AG04449 (cell line): Measurements from ENCODE around the gene PDE11A.

Source experiments
- CTCF ChIA-PET: fragments of 350-600 bp; formaldehyde crosslinking; extraction: SDS; loops from one replicate; lab custom pipeline; 2021; ENCODE audit warnings: antibody characterized with exemption; lab: Yijun Ruan, JAX
- POLR2A ChIA-PET: fragments of 400-600, 350-600 bp; formaldehyde crosslinking; extraction: SDS; loops from one replicate; lab custom pipeline; 2020; ENCODE audit warnings: antibody characterized with exemption, inconsistent platforms; lab: Yijun Ruan, JAX
- DNase-seq: peaks from one replicate; pipeline ENCODE4 v3.0.0-alpha.2; 2010; ENCODE audit warnings: low read depth, low spot score
- H3K4me3 ChIP-seq: 2 replicates; pipeline ENCODE4 v1.5.1; 2011; ENCODE audit warnings: low read depth, mild to moderate bottlenecking, control low read depth, low read length
- TF ChIP-seq, protein P1 (sequence below): IDR thresholded peaks from one replicate; pipeline ENCODE4 v1.5.1; 2011; ENCODE audit warnings: mild to moderate bottlenecking, moderate library complexity, low read length, control low read depth, inconsistent platforms; ENCODE audit not compliant: insufficient read depth; ENCODE audit errors: missing control alignments

Gene PDE11A

DNA sequence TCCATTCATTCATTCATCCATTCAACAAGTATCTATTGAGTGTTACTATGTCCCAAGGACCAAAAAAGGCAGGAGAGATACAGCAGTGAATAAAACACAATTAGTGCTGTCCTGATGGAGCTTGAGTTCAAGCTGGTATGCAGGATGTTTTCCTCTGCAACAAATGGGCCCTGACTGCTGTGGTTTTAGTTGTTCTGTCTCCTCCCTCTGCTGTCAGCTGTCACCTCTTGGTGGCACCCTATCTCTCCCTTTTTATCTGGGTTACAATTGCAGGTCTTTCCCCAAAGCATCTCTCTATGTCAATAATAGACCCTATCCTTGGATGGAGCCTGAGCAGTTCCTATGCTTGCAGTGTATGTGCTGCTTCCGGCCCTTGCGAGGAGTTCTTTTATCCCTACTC lies 304.8 kb downstream of the PDE11A start:
- CTCF ChIA-PET: interaction anchor here (0.8 to 1.6 kb wide), 5 partner anchors 8 to 607 kb away, joined by 3 to 6 read pairs (median 3); no protein-coding TSS in a partner anchor
- TF ChIP-seq, protein P1, sequence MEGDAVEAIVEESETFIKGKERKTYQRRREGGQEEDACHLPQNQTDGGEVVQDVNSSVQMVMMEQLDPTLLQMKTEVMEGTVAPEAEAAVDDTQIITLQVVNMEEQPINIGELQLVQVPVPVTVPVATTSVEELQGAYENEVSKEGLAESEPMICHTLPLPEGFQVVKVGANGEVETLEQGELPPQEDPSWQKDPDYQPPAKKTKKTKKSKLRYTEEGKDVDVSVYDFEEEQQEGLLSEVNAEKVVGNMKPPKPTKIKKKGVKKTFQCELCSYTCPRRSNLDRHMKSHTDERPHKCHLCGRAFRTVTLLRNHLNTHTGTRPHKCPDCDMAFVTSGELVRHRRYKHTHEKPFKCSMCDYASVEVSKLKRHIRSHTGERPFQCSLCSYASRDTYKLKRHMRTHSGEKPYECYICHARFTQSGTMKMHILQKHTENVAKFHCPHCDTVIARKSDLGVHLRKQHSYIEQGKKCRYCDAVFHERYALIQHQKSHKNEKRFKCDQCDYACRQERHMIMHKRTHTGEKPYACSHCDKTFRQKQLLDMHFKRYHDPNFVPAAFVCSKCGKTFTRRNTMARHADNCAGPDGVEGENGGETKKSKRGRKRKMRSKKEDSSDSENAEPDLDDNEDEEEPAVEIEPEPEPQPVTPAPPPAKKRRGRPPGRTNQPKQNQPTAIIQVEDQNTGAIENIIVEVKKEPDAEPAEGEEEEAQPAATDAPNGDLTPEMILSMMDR: no peak
- H3K4me3 ChIP-seq: no peak overlapping the region
- POLR2A ChIA-PET: no interaction called here
- DNase-seq: no peak

DNA sequence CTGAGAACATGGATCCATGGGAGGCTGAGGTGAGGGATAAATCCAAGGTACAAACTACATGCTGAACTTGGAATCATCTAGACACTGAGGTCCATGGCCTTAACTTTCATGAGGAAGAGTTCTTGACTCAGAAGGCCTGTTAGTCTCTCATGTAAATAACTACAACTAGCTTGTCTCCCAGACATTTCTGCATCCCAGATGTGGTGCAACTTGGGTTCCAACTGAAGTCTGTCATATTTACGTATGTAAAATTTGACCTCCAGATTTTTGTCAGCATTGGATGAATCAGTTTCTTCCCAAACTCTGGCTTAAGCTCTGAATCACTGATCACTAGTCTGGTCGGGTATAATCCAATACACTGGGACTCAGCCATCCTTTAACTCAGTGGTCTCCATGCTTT lies 306.9 kb downstream of the PDE11A start:
- H3K4me3 ChIP-seq: no peak overlapping the region
- POLR2A ChIA-PET: no interaction called here
- DNase-seq: no peak
- TF ChIP-seq, protein P1: no peak
- CTCF ChIA-PET: interaction anchor here (0.7 to 5.0 kb wide), 3 partner anchors 9 to 430 kb away, joined by 3 to 51 read pairs (median 31); no protein-coding TSS in a partner anchor

- TF ChIP-seq, protein P1: peak; percentile 88
- ChIA-PET POLR2A (no interaction called here), CTCF (interaction anchor here (0.6 to 5.0 kb wide), 22 partner anchors 9 to 973 kb away, joined by 3 to 51 read pairs (median 4); no protein-coding TSS in a partner anchor)
- DNase-seq: no peak
- H3K4me3 ChIP-seq: no peak overlapping the region
Measured at GRCh38 chr2:177763531-177764265, 308.9 kb downstream of the PDE11A start.

DNA sequence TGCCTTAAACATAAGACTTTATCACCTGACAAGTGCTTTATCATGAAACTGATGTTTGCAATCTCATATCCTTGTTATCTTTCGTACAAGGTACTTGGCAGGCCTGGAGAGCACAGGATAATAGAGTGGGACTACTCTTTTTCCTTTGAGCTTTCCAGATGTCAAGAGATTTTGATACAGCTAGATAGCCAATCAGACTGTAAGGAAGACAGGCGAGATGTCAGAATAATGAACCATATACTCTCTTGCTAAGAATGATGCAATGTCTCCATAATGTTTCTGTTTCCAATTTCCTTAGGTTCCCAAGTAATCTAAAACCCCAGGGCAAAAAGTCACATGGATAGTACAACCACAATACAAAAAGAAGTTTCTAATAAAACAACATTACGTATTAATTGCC lies 313.1 kb downstream of the PDE11A start:
- no peak overlapping the region for H3K4me3 ChIP-seq
- TF ChIP-seq, protein P1: no peak
- DNase-seq: no peak
- CTCF ChIA-PET: interaction anchor here (0.5 to 2.7 kb wide), 20 partner anchors 8 to 1643 kb away, joined by 3 to 14 read pairs (median 4); partner anchors contain the start of gene HOXD10
- POLR2A ChIA-PET: no interaction called here

GRCh38 chr2:177758591-177759371 lies 313.8 kb downstream of the PDE11A start:
- H3K4me3 ChIP-seq: no peak overlapping the region
- ChIA-PET POLR2A (no interaction called here), CTCF (interaction anchor here (0.5 to 2.7 kb wide), 20 partner anchors 9 to 1643 kb away, joined by 3 to 14 read pairs (median 4); partner anchors contain the start of gene HOXD10)
- TF ChIP-seq, protein P1: peak; percentile 26
- no peak for DNase-seq
